Measurements from ENCODE around the gene EXOC4. TPM values are rescaled to one million over a fixed set of nuclear protein-coding genes. Genes with fewer than 3 reads are reported as not detected.

EXOC4 gene
- polyA plus RNA-seq, 1 experiment, result 45.9 TPM

DNA sequence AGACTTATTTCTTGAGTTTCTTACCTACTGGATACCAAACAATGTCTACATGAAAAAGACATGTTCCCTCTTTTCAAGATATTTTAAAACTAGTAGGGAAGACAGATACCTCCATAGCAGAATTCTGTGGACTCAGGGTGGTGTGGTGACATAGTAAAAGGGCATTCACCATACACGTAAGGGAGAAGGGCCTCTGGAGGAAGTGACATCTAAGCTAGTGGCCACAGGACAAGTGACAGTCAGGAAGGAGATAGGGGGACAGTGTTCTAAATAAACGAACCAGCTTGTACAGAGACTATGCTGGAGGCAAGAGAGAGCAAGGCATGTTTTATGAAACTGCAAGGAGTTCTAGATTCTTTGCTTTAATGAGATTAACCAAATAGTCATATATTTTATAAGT is 552.5 kb downstream of the EXOC4 start:
- TF ChIP-seq, protein P1, sequence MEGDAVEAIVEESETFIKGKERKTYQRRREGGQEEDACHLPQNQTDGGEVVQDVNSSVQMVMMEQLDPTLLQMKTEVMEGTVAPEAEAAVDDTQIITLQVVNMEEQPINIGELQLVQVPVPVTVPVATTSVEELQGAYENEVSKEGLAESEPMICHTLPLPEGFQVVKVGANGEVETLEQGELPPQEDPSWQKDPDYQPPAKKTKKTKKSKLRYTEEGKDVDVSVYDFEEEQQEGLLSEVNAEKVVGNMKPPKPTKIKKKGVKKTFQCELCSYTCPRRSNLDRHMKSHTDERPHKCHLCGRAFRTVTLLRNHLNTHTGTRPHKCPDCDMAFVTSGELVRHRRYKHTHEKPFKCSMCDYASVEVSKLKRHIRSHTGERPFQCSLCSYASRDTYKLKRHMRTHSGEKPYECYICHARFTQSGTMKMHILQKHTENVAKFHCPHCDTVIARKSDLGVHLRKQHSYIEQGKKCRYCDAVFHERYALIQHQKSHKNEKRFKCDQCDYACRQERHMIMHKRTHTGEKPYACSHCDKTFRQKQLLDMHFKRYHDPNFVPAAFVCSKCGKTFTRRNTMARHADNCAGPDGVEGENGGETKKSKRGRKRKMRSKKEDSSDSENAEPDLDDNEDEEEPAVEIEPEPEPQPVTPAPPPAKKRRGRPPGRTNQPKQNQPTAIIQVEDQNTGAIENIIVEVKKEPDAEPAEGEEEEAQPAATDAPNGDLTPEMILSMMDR (IDR thresholded peaks at IDR 0.05; ENCODE audit: insufficient read depth, low read depth, low read length), result no peak
- no peak for DNase-seq (ENCODE audit: low read depth)
- CTCF ChIA-PET, result interaction anchor here (2.3 kb wide), 1 partner anchor 7 kb away, joined by 6 read pairs; no protein-coding TSS in a partner anchor
- POLR2A ChIA-PET, result no interaction called here
- H3K4me3 ChIP-seq (ENCODE audit: low read depth, low read length), result no peak overlapping the region
- no peaks in the 10 kb centered on the region for H3K36me3 ChIP-seq (ENCODE audit: control insufficient read depth, insufficient read depth, low read length)
- H3K27me3 ChIP-seq (ENCODE audit: control insufficient read depth, insufficient read depth, low read length), result no peaks in the 10 kb centered on the region

DNA sequence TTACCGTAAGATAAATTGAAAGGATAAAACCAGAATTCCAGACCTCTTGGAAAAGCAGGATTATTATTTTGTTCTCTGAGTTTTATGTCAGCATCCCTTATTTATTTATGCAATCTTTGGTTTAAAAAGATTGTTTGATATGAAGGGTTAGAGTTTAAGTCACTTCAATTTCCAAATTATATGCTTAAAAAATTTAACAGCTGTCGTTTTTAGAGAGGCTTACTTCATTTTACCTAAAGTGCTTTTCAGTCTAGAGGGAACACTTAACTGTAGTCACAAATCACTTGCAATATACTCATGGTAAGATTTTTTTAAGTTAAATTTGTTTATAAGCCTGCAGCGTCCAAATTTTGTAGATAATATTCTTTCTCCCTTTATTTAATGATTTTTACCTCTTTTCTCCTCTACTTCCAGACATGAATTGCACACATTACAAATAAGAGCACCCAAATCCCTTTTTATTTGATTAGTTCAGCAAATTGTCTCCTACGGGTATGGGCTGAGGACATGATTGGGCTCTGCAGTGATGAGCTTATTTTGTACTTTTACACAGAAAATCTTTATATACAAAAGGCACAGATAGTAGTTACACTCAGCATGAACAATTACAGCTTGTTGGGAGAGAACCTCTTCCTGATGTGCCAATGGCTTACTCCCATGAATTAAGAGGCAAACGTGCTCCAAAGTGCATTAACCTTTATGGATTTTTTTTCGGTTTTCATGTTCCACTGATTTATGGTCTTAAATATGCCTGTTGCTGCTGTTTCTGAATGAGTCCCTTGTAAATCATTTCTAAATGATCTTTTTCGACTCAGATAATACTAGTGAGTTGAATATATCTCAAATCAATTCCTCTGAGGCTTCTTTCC is 555.0 kb downstream of the EXOC4 start:
- POLR2A ChIA-PET, result no interaction called here
- DNase-seq (ENCODE audit: low read depth), result no peak
- Histone ChIP-seq H3K27me3 (ENCODE audit: control insufficient read depth, insufficient read depth, low read length) (no peaks in the 10 kb centered on the region), H3K4me3 (ENCODE audit: low read depth, low read length) (no peak overlapping the region), H3K36me3 (ENCODE audit: control insufficient read depth, insufficient read depth, low read length) (no peaks in the 10 kb centered on the region)
- TF ChIP-seq, protein P1 (IDR thresholded peaks at IDR 0.05; ENCODE audit: insufficient read depth, low read depth, low read length), result no peak
- CTCF ChIA-PET, result interaction anchor here (1.7 to 2.3 kb wide), 2 partner anchors 10 kb away, joined by 3 to 6 read pairs; no protein-coding TSS in a partner anchor

DNA sequence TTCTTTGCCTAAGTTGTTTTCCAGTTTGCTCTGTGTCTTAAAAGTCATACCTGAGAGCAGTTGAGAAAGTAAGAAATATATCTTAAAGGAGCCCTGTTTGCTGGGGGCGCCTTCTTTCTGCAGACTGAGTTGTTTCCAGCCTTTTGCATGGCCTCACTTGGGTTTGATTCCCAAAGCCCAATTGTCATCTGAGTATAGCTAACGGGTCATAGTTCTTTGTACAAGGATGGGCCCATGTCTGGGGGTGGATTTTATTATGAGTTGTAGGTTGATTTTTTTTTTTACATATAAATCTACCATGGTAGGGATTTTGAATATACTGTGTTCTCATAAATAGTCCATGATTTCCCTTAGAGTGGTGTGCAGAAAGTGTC is 555.6 kb downstream of the EXOC4 start:
- TF ChIP-seq, protein P1 (IDR thresholded peaks at IDR 0.05; ENCODE audit: insufficient read depth, low read depth, low read length), result no peak
- CTCF ChIA-PET, result interaction anchor here (1.7 kb wide), 1 partner anchor 9 kb away, joined by 3 read pairs; no protein-coding TSS in a partner anchor
- Histone ChIP-seq H3K36me3 (ENCODE audit: control insufficient read depth, insufficient read depth, low read length) (no peaks in the 10 kb centered on the region), H3K4me3 (ENCODE audit: low read depth, low read length) (no peak overlapping the region), H3K27me3 (ENCODE audit: control insufficient read depth, insufficient read depth, low read length) (no peaks in the 10 kb centered on the region)
- POLR2A ChIA-PET, result no interaction called here
- no peak for DNase-seq (ENCODE audit: low read depth)

DNA sequence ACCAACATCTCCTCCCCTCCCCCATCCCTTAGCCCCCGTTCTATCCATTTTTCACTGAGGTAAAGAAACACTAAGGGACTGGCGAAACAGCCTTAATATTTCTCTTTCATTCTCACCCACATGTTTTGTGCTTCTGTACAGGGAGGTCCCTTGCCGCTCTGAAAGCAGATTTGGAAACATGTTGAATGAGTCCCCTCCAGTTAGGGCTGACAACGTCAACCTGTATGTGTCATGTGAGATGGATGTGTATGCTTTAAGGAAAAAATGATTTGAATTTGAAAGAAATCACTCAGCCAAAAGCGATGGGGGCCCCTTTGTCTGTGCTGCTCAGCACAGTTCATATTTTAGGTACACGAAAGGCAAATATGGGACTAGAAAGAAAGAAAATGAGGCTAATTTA is 560.0 kb downstream of the EXOC4 start:
- H3K4me3 ChIP-seq (ENCODE audit: low read depth, low read length), result no peak overlapping the region
- POLR2A ChIA-PET, result no interaction called here
- H3K36me3 ChIP-seq (ENCODE audit: control insufficient read depth, insufficient read depth, low read length), result no peaks in the 10 kb centered on the region
- CTCF ChIA-PET, result no interaction called here
- no peaks in the 10 kb centered on the region for H3K27me3 ChIP-seq (ENCODE audit: control insufficient read depth, insufficient read depth, low read length)
- TF ChIP-seq, protein P1 (IDR thresholded peaks at IDR 0.05; ENCODE audit: insufficient read depth, low read depth, low read length), result no peak
- DNase-seq (ENCODE audit: low read depth), result no peak

DNA sequence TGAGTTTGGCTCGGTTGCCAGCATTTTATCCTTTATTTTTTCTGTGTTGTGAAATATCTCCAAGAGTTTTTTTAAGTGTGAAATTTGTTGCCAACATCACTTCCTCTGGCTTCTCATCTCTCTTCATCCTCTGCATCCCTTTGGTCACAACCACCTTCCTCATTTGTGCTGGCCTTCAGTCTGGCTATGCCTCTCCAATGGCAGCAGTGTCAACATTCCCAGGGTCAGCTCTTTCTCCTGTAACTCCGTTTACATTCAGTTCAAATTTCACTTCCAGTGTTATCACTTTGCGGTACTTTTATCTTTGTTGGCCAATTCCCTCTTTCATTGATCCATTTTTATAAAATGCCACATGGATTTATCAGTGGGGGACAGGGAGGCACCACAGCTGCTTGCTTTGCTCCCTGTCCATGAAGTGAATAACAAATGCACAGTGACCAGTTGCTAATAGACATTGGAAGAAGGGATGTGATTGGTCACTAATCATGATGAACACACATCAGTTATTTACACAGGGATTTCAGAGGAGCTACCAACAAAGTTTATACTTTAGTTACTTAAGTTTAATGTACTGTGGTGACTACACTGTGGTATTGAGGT is 562.8 kb downstream of the EXOC4 start:
- no peaks in the 10 kb centered on the region for H3K36me3 ChIP-seq (ENCODE audit: control insufficient read depth, insufficient read depth, low read length)
- no peak overlapping the region for H3K4me3 ChIP-seq (ENCODE audit: low read depth, low read length)
- CTCF ChIA-PET, result interaction anchor here (0.6 kb wide), 1 partner anchor 478 kb away, joined by 3 read pairs; no protein-coding TSS in a partner anchor
- TF ChIP-seq, protein P1 (IDR thresholded peaks at IDR 0.05; ENCODE audit: insufficient read depth, low read depth, low read length), result no peak
- no peak for DNase-seq (ENCODE audit: low read depth)
- POLR2A ChIA-PET, result no interaction called here
- H3K27me3 ChIP-seq (ENCODE audit: control insufficient read depth, insufficient read depth, low read length), result no peaks in the 10 kb centered on the region
